ENCODE results near the gene POLR2E. TPM values are rescaled to one million over a fixed set of nuclear protein-coding genes. Genes with fewer than 3 reads are reported as not detected.

The POLR2E gene
- total and polyA plus RNA-seq, 9 of the 15 experiments (the other 6 are each of a cell fraction or from before 2014, with no cell fraction given), result 3.4 to 413 (median 244) TPM

DNA sequence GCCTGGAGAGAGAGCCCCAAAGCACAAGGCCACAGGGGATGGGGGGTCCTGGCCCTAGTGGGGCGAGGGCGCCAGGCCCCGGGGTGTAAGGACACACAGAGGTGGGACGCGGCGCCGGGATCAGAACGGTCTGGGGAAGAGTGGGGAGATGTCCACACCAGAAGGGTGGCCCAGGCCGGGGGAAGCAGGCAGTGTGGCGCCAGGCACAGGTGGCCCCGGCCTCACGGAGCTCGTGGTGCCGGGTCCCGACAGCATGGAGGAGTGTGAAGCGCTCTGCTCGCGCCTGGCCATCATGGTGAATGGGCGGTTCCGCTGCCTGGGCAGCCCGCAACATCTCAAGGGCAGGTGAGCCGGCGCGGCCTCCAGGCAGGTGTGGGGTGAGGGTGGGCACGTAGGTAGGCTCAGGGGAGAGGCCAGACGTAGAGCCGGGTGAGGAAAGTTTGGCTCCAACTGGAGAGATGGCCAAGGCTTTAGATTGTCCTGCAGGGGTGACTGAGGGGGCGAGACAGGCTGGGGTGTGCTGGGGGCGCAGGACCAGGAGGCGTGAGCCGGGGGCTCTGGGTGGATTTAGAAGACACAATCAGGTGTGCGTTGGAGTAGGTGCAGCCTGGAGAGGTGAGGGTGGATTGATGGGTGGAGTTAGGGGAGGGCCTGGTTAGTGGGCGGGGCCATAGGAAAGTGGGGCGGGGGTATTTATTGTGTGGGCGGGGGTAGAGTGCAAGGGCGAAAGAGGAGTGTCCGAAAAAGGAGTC lies 31.1 kb downstream of the POLR2E start:
- no peak for FAIRE-seq
- no peak overlapping the region; a peak in 1 of 4 replicates for H3K9ac ChIP-seq (ENCODE audit: insufficient read depth in 1 of 2, low read depth in 2 of 2, low read length in 2 of 2)
- in situ Hi-C loops (cut with MboI) (no loop called here), intact Hi-C loops (cut with micrococcal nuclease) (no loop called here)
- H3K4me2 ChIP-seq (ENCODE audit: insufficient read depth, low read length), result 0 out of 2 replicates have a peak overlapping the region, but pooled peaks have one; percentile 1
- POLR2A ChIA-PET, result interaction anchor here (1.3 kb wide), 1 partner anchor 11 kb away, joined by 5 read pairs; no protein-coding TSS in a partner anchor
- peak; percentile 28; the same call in 2 of the 3 replicates for ATAC-seq
- H3K36me3 ChIP-seq (ENCODE audit: control insufficient read depth, insufficient read depth, low read length), result peaks cover 24% of the 10 kb centered on the region
- BruUV-seq (replicated peaks), result no TSS peak
- TF ChIP-seq FIP1L1 (IDR thresholded peaks at IDR 0.05; ENCODE audit: low read depth, low read length, poor library complexity, severe bottlenecking), result peak; percentile 66
- peak; percentile 81 for TF ChIP-seq POLR2G (IDR thresholded peaks at IDR 0.05; ENCODE audit: low read depth, low read length)
- TF ChIP-seq BRD4 (IDR thresholded peaks at IDR 0.05), result no peak
- peak; percentile 10 for TF ChIP-seq KDM5B (IDR thresholded peaks at IDR 0.05; ENCODE audit: insufficient replicate concordance, low read depth, low read length)
- TF ChIP-seq ZC3H4 (CRISPR knock-in tag; IDR thresholded peaks at IDR 0.05; ENCODE audit: borderline replicate concordance), result 0 out of 2 replicates have a peak, but pooled peaks have one; percentile 37
- TF ChIP-seq, protein P1, sequence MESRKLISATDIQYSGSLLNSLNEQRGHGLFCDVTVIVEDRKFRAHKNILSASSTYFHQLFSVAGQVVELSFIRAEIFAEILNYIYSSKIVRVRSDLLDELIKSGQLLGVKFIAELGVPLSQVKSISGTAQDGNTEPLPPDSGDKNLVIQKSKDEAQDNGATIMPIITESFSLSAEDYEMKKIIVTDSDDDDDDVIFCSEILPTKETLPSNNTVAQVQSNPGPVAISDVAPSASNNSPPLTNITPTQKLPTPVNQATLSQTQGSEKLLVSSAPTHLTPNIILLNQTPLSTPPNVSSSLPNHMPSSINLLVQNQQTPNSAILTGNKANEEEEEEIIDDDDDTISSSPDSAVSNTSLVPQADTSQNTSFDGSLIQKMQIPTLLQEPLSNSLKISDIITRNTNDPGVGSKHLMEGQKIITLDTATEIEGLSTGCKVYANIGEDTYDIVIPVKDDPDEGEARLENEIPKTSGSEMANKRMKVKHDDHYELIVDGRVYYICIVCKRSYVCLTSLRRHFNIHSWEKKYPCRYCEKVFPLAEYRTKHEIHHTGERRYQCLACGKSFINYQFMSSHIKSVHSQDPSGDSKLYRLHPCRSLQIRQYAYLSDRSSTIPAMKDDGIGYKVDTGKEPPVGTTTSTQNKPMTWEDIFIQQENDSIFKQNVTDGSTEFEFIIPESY (CRISPR knock-in tag; IDR thresholded peaks at IDR 0.05), result peak; percentile 61
- TF ChIP-seq MTA3 (IDR thresholded peaks at IDR 0.05; ENCODE audit: borderline replicate concordance), result no peak
- no peak for TF ChIP-seq FOXJ2 (tag; IDR thresholded peaks at IDR 0.05)
- TF ChIP-seq EGR1 (conservative IDR thresholded peaks at IDR 0.05), result peak; percentile 53
- H3K9me1 ChIP-seq (ENCODE audit: control insufficient read depth, insufficient read depth, low read length), result no peaks in the 10 kb centered on the region
- CTCF ChIA-PET (ENCODE audit: low intra/inter-chr PET ratio), result no interaction called here
- H2AFZ ChIP-seq (ENCODE audit: low read depth, low read length), result no peak overlapping the region
- H3K9me3 ChIP-seq (replicated peaks; ENCODE audit: control insufficient read depth, insufficient read depth, low read depth, low read length), result no peaks in the 10 kb centered on the region
- no peak overlapping the region for H3K4me3 ChIP-seq
- peak in 3 of 4 experiments; percentile 30 to 42 (median 41) for DNase-seq (ENCODE audit: extremely low read depth in 1 of 4, low spot score in 3 of 4)
- no peak overlapping the region for H3K27ac ChIP-seq (ENCODE audit: extremely low read depth, low read depth, low read length)
- no peaks in the 10 kb centered on the region for H3K27me3 ChIP-seq (ENCODE audit: control insufficient read depth in 2 of 2, insufficient read depth in 2 of 2, low read length in 2 of 2)
- peaks cover 9 to 74% of the 10 kb centered on the region in 2 experiments for H3K4me1 ChIP-seq (replicated peaks in 1 of 2; ENCODE audit: control insufficient read depth in 2 of 2, insufficient read depth in 2 of 2, low read length in 2 of 2)
- H4K20me1 ChIP-seq (replicated peaks; ENCODE audit: control insufficient read depth, insufficient read depth, low read length), result no peaks in the 10 kb centered on the region
- 93% methylated on average over 33 of the region's 37 CpGs for WGBS (ENCODE audit: insufficient coverage, low coverage, missing lambda C conversion rate)
- H3K79me2 ChIP-seq (ENCODE audit: control insufficient read depth, insufficient read depth, low read length), result no peaks in the 10 kb centered on the region

Data from K562 (cell line).